D721Med (cell line): ENCODE results near the gene TESPA1.

ENCODE experiments used
- DNase-seq: peaks from one replicate; pipeline ENCODE4 v3.0.0; 2011; ENCODE audit warnings: low spot score; ENCODE audit not compliant: insufficient read length
- FAIRE-seq: peaks from 2 replicates; lab custom pipeline; 2011; peaks lifted over from hg19 to GRCh38; lab: Jason Lieb, UNC
- TF ChIP-seq, protein P1 (sequence below): IDR thresholded peaks from 2 replicates; pipeline ENCODE4 v1.5.1; 2012; ENCODE audit warnings: mild to moderate bottlenecking, control low read depth; ENCODE audit not compliant: insufficient read depth; ENCODE audit errors: missing control alignments

The TESPA1 gene

DNA sequence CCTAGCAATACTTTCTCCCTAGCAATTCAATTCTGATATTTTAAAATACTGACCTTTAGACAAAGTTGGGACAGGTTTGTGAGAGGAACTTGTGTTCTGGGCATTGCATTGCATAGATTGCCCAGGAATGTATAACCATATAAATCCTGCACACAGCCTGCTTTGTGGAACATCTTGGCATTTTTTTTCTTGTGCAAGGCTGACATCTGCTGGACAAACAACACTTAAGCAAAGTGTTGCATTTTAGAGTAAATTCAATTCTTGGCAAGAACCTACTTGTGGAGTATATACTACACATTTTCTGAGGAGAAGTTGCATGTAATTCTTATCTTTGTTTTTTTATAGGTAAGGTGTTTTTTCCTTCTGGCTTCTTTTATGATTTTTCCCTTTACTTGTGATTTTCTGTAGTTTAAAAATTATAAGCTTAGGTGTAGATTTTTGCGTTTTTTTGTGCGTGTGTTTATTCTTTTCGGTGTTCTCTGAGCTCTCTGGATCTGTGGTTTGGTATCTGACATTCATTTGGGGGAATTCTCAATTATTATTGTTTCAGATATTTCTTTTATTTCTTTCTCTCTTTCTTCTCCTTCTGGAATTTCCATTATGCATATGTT, 26.4 kb downstream of the TESPA1 start:
- TF ChIP-seq, protein P1, sequence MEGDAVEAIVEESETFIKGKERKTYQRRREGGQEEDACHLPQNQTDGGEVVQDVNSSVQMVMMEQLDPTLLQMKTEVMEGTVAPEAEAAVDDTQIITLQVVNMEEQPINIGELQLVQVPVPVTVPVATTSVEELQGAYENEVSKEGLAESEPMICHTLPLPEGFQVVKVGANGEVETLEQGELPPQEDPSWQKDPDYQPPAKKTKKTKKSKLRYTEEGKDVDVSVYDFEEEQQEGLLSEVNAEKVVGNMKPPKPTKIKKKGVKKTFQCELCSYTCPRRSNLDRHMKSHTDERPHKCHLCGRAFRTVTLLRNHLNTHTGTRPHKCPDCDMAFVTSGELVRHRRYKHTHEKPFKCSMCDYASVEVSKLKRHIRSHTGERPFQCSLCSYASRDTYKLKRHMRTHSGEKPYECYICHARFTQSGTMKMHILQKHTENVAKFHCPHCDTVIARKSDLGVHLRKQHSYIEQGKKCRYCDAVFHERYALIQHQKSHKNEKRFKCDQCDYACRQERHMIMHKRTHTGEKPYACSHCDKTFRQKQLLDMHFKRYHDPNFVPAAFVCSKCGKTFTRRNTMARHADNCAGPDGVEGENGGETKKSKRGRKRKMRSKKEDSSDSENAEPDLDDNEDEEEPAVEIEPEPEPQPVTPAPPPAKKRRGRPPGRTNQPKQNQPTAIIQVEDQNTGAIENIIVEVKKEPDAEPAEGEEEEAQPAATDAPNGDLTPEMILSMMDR: peak; percentile 85
- no peak for FAIRE-seq
- DNase-seq: no peak

GRCh38 chr12:54956818-54957641, 27.5 kb downstream of the TESPA1 start:
- no peak for FAIRE-seq
- no peak for DNase-seq
- TF ChIP-seq, protein P1: no peak

GRCh38 chr12:54956322-54956721, 28.2 kb downstream of the TESPA1 start:
- FAIRE-seq (no peak), DNase-seq (no peak)
- TF ChIP-seq, protein P1: no peak

DNA sequence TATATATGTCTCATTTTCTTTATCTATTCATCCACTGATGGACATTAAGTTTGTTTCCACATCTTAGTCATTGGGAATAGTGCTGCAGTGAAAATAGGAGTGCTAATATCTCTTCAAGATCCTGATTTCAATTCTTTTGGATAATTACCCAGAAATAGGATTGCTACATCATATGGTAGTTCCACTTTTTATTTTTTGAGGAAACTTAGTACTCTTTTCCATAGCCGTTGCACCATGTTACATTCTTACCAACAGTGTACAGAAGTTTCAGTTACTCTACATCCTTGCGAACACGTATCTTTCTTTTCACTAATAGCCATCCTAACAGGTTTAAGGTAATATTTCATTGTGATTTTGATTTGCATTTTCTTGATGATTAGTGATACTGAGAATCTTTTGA, 29.8 kb downstream of the TESPA1 start:
- FAIRE-seq: no peak
- TF ChIP-seq, protein P1: no peak
- no peak for DNase-seq

DNA sequence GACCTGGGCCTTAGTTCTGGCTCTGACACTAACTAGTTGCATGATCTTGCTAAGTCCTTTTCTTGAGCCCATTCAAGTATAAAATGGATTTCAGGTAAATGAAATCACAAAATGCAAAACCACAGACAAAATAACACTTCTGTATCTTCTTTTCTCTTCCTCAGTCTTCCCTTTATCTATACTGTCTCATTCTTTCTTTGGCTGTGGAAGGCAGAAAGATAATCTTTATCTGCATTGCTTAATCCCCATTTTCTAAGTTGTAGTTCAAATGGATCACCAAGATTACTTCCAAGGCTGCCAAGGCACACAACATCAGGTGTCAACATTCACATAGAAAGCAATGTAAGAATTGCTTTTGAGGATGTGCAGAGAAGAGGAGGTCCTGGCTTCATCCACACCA, 30.3 kb downstream of the TESPA1 start:
- TF ChIP-seq, protein P1: no peak
- no peak for FAIRE-seq
- DNase-seq: no peak

DNA sequence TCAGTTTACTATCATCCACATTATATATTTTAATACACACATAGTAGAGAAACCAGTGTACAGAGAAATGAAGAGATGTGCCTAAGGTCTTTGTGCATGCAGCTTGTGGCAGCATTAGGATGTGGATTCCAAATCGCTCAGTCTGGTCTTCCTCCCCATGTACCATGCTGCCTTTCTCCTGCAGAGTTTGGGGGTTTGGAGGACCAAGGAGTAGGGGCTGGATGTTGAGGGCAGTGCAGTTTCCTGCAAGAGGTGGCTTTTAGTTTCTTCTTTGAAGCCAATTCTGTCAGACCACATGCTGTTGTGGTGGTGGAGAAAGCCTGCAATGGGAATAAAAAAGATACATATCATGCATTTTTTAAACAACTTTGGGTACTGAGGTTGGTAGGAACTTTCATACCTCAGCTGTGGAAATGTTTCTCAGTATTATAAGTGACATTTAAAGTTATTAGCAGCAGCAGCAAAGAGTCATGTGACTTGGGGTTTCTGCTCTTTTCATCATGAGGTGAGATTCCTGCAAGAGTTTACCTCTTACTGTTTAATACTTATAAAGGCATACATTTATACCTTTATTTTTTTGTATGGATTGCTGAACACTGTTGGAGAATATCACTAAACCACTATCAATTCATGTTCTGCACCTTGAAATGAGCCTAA, 34.4 kb downstream of the TESPA1 start:
- TF ChIP-seq, protein P1: no peak
- DNase-seq: no peak
- no peak for FAIRE-seq
